Left cardiac atrium (tissue), 4 donors: ENCODE results near the gene POGLUT3. TPM values are rescaled to one million over a fixed set of nuclear protein-coding genes. Genes with fewer than 3 reads are reported as not detected.

Source experiments
- ATAC-seq, 2 donors: fragments of 200-7000 bp; cut with Tn5 transposase; one replicate each; pipeline ENCODE4 v1.9.1; 2020; ENCODE audit warnings: mild to moderate bottlenecking in 2 of 2, moderate library complexity in 2 of 2
- DNase-seq: peaks from one replicate; pipeline ENCODE4 v3.0.0-alpha.2; 2020
- intact Hi-C, 2 donors: fragments of 100-400 bp; cut with DNase I; formaldehyde crosslinking; loops; one replicate each; pipeline versions ENCODE4 v1.14.1 to v1.15.1; 2022 to 2023
- total RNA-seq, 2 donors: library from RNA; stranded (reverse); fragmentation: NEBNext Ultra II Directional; extraction: Animal tissue kit (Norgen Biotek cat#: 25700); gene quantifications; one replicate each; pipeline ENCODE4 v1.2.1, GENCODE V29; 2021
- donor health status: DM: no; HTN: yes; CAD: no.
- donor health status: DM: no; HTN: yes; CAD: no; lungs with severe emphysema.
- donor health status: DM: yes; HTN: yes; CAD: no.
- donor health status: Dilated cardiomyopathy.

POGLUT3 gene
- total RNA-seq, 2 donors from 2014 or later: 22.5 to 23.3 TPM

DNA sequence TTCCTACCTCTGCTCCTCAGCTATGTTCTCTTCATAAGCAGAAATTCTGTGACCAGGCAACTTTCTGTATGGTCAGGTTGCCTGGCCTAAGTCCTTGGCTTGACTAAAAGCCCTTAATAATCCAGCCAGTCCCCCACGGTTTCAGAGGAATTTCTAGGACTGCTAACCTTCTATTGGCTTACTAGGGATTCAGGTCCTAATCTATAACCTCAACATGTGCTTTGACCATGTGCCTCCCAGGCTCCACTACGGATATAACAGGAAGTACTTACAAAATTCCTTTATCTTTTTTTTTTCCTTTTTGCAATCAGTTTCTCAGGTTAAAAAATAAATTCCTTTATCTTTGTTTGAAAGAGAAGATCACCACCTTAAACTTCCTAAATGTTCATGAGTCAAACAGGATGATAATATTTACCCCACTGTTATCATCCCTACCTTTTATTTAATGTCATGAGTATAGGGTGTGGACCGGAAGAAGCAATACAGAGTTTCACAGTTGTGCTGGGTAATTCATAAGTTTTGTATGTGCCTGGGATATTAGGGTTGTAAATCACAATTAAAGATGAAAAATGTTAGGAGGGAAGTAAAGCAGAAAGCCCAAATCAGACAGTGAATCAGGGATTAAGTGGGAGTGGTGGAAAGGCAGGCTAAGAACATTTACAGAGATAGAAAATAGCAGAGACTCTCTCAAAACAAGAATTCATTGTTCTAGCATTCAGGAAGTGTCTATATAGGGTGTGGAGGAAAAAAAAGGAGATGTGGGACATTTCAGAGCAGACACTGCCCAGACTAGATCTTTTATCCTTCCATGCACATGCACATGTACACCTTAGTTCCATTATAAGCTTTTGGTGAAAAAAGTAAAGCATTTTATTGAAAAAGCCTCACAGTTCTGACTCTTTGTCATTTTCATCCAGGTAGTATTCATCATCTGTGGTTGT is 10.7 kb upstream of the POGLUT3 start:
- ATAC-seq (no peak), DNase-seq (no peak)
- intact Hi-C loops: no loop called here

DNA sequence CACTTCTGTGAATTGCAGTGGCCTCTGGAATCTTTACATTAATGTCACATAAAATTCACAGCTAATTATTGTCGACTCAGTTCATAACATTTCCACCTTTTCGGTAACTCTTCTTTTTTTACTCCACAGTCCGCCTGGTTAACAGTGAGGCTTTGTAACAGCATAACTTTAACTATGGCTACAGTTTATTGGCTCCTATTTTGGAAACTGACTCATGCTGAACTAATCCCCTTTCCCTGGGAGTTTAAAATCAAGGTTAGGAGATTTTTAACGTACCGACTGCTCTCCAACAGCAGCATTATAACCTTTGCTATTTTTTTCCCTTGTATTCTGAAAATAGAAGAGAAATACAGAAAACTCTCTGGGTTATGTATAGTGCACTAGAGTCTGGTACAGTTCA is 3.2 kb upstream of the POGLUT3 start:
- no peak for DNase-seq
- ATAC-seq: no peak
- intact Hi-C loops: loop anchor here in 1 of 2 donors (2.0 kb wide), 1 partner anchor 35 kb away; the partner anchor contains the start of gene C11orf65

DNA sequence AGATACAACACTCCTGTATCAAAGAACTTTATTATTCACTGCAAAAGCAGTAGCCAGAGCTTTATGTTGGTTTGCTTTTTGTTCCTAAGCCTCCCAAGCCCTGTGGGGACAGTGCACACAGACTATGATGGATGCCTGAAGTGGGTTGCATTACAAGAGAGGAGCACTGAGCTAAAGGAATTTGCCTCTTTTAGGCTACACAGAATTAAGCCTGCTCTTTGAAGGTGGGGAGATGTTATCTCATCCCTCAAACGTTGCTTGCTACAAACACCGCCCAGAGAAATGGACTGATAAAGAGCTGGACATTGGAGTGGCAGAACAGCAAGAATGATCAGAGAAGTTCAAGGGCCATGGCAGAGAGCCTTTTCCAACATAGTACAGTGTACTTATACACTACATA is 2.5 kb upstream of the POGLUT3 start:
- ATAC-seq (no peak), DNase-seq (no peak)
- intact Hi-C loops: loop anchor here in 1 of 2 donors (2.0 kb wide), 1 partner anchor 34 kb away; the partner anchor contains the start of gene C11orf65

DNA sequence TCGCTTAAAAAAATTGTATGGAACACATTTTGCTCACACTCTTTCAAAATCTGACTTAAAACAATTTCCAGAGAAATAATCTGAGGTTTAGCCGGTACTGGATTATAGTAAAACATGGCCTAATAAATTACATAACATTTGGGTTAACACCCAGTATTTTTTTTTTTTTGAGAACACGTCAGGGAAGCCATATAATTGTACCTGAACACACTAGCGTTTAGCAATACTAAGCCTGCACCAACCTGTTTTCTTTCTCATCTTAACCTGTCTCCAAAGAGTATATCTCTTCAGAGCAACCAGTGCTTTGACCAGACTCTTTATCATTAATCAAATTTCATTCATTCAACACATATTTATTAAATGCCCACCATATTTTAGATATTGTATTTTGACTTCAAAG is 2.0 kb upstream of the POGLUT3 start:
- no peak for ATAC-seq
- no peak for DNase-seq
- intact Hi-C loops: loop anchor here in 1 of 2 donors (2.0 kb wide), 1 partner anchor 33 kb away; the partner anchor contains the start of gene C11orf65

DNA sequence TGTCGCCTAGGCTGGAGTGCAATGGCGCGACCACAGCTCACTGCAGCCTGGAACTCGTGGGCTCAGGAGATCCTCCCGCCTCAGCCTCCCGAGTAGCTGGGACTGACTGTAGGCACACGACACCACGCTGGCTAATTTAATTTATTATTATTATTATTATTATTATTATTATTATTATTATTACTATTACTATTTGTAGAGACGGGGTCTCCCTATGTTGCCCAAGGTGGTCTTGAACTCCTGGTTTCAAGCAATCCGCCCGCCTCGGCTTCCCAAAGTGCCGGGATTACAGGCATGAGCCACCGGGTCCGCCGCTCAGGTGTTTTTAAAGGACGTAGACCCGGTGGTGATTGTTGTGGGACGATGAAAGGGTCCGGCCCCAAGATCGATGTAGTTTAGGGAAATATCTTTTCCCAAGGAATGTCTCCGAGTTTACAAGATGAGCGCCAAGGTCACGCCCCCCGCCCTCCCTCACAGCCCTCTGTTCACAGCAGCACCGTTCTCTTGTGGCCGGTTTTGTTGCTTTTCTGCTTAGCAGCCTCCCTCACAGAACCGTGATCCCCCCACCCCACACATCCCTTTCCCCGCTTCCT is 728 bp upstream of the POGLUT3 start:
- no peak for ATAC-seq
- DNase-seq: peak; percentile 20
- intact Hi-C loops: loop anchor here in 1 of 2 donors (10.0 kb wide), 1 partner anchor 156 kb away; no protein-coding TSS in a partner anchor

DNA sequence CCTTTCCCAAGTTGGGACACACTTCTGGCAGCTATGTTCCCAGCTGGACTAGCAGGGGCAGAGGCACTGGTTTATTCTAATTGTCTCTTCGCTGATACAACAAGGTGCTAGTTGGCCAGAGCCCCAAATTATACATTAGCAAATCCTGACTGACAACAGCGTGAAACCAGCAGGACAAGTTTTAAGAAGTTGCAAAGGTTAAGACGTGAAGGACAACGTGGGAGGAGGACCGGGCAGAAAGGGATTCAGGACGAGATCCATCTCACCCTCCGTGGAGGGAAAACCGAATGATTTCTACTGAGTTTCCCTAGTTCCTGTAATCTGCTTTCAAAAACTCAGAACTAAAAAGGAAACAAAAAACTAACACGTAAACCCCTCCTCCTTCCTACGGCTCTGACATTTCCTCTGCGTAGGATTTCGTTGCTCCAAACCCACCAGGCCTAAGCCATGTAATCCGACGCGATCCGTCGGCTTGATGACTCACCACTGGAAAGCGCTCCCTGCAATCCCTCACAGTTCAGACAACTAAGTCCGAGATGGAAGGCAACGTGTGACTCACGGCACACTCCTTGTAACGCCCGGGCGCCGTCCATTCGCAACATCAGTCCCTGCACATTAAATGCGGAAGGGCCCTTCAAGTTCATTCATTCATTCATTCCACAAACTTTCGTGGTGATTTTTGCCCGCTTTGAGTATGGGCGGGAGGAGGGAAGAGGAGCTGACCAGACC is 703 bp downstream of the POGLUT3 start:
- ATAC-seq: peak; percentile 95 to 98
- intact Hi-C loops: loop anchor here in 1 of 2 donors (10.0 kb wide), 1 partner anchor 157 kb away; no protein-coding TSS in a partner anchor
- DNase-seq: peak; percentile 92

DNA sequence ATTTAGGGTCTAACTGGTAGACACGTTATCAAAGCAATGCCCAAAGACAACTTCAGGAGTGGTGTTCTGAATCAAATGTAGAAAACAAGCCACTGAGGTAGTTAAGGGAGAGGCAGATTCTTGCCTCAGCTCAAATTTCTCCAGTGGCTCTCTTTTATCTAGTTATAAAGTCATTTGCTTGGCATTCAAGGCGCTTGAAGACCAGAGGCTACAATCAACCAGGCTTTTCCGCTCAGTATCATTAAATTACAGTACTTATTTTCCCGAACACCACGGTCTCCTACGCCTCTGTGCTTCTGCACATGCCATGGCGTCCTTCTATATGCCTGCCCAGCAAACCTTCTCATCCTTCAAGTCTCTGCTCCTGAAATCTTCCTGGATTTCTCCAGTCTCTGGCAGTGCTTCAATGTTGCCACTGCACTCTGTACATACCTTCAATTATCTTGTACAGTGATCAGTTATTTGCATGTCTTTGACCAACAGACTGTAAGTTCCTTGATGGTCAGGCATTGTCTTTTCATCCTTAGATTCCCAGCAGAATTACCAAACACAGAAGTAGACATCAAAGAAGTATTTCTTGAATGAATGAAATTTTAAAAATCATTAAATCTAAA is 1.4 kb downstream of the POGLUT3 start:
- ATAC-seq: no peak
- no peak for DNase-seq
- intact Hi-C loops: loop anchor here in 1 of 2 donors (10.0 kb wide), 1 partner anchor 158 kb away; no protein-coding TSS in a partner anchor

DNA sequence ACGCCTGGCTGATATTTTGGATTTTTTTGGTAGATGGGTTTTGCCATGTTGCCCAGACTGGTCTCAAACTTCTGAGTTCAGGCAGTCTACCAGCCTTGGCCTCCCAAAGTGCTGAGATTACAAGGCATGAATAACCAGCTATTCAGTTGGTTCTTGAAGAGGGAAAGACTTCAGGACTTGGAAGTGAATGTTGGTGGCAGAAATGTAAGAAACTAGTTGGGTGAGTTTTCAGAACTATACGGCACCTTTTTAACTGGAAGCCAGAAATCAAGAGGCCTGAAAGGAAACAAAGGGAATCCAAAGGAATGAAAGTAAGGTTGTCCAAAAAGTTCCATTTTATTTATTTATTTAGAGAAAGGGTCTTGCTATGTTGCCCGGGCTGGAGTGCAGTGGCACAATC is 2.9 kb downstream of the POGLUT3 start:
- intact Hi-C loops: loop anchor here in 1 of 2 donors (10.0 kb wide), 1 partner anchor 159 kb away; no protein-coding TSS in a partner anchor
- no peak for DNase-seq
- ATAC-seq: no peak

DNA sequence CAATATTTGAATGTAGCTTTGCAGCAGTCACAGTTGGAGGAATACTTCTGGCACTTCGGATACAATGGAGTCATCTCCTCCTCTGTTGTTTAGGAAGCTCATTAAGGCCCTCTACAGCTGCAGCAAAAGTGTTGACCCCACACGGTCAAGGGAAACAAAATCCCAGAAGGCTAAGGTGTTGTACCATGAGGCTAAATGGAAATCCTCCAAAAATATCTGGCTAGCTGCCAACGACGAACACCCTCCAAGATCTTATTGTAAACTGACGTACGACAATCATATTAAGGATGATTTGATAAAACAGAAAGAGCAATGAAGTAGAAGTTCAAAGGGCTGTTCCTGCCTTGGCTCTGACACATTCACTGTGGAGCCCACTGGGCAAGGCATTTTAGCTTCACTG is 4.0 kb downstream of the POGLUT3 start:
- ATAC-seq (no peak), DNase-seq (no peak)
- intact Hi-C loops: loop anchor here in 1 of 2 donors (10.0 kb wide), 1 partner anchor 161 kb away; no protein-coding TSS in a partner anchor

DNA sequence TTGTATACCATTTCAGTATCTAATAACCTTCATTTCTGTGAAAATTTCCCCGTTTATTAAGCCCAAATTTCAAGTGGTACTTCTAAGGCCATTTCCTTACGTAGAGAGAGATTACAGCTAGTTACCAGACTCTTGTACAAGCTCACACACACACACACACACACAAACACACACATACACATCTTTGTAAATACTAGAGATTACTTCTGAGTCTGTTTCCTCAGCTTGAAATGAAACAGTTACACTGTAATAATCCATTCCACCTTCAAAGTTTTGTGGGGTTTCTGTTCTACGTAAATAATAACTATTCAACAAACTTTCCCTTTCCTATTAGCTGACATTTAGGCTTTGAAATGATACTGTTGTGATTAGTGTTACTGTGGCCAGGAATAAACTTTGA is 6.2 kb downstream of the POGLUT3 start:
- DNase-seq (no peak), ATAC-seq (no peak)
- intact Hi-C loops: loop anchor here in 1 of 2 donors (10.0 kb wide), 1 partner anchor 163 kb away; no protein-coding TSS in a partner anchor

DNA sequence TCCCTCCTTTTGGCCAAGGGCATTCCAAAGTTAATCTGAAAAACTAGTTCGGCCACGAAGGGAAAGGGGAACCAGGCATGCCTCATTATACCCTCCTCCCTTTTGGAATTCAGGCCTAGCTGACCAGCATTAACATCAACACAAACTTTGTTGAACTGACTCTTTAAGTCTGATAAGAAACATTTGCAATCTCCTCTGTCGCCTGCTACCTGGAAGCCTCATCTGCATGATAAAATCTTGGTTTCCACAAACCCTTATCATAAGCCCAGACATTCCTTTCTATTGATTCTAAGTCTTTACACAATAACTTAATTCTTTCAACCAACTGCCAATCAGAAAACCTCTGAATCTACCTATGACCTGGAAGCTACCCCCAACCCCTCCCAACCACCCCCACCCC is 11.4 kb downstream of the POGLUT3 start:
- DNase-seq (no peak), ATAC-seq (no peak)
- intact Hi-C loops: no loop called here

DNA sequence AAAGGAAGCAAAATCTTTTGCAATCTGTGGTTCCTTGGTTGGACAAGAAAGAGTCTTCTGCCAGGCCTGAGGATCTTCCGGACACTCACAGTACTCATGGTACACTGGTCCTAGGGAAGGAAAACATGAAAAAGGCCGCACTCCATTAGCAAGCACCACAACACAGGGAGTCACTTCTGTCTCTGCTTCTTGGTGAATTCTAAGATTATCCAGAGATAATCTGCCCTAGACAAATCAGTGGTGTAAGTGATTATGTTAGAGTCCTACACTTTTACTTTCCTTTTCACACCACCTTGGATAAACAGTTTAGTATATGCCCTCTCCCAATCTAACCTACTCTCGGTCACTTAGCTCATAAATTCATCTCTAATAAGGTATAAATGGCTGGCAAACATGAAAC is 11.9 kb downstream of the POGLUT3 start:
- DNase-seq (no peak), ATAC-seq (no peak)
- intact Hi-C loops: no loop called here

DNA sequence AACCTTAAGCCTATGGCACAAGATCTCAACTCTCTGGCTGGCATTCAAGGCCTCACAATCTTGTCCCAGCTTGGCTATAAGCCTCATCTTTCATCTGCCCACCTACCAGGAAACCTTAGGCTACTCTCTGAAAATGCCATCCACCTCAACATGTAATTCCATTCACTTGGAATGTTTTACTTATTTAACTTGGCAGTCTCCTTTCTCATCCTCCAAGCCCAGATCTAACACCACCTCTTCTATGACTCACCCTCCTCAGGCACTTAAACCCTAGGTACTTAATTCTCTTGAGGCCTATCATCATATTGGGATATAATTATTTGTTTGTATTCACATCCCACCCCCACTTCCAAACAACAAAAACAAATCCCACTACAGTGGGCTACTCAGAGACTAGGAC is 15.0 kb downstream of the POGLUT3 start:
- DNase-seq (no peak), ATAC-seq (peak in 1 of 2 donors; percentile 26)
- intact Hi-C loops: no loop called here

DNA sequence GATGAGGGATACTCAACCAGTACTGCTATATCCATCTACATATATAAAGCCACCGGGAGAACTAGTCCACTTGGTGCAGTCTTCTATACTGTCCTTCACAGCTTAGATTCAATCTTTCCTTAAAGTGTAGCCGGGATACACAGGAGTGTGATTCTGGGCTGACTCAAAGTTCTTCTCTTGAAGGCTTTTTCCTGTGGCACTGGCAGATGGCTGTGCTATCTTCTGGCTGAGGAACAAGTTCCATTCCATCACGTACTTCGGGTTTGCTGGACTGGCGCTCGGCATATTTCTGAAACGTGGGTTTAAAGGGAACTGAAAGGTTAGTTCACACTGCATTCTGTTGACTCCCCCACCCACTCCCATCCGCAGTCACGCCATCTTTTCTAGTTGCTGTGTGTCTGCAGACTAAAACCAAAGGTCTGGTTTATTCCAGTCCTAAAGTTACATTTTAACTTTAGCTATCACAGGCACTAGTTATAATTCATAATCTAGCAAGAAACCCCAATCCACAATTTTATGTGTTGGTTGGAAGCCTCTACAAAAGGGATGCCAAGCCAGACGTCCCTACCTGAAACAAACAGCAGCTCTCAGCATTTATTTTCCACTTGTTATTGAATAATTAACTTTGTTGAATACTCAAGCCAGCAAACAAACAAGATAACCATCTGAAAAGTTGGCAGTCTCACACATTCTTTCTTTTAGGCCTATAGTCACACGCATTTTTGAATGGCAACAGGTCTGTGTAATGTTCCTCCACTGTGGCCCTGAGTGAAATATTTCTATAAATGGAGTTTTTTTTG is 23.3 kb downstream of the POGLUT3 start:
- intact Hi-C loops: no loop called here
- ATAC-seq (peak; percentile 59 to 78), DNase-seq (no peak)

DNA sequence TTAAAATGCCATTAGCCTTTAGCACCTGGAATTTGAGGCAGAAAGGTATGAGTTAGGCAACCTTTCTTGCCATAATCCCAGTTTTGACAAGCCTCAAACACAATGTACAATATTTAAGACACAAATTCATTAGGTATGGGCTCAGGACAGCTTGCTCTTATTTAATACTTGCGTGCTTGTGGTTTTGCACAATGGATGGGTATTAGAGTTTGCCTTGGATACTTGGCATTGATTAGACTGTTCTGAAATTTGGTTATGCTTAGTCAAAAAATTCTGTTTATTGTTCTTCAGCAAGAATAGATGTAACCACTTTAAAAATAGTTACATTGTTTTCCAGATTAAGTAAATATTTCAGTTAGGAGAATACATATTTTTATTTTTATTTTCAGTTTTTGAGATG is 25.5 kb downstream of the POGLUT3 start:
- ATAC-seq: no peak
- intact Hi-C loops: no loop called here
- no peak for DNase-seq

DNA sequence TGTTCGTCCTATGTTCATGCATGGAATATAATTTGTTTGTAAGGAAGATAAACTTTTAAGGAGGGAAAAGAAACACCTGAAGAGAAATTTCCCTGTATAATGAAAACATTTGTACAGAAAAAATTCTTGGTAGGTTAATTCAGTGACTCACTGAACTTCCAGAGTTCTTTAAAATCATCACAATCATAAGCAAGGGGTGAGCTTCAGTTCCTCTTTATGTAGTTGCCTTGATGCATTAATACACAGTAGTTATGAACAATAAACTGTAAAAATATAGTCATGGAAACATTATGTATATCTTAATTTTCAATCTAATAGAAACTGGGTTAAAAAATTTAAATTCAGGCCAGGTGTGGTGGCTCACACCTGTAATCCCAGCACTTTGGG is 29.7 kb downstream of the POGLUT3 start:
- ATAC-seq (no peak), DNase-seq (no peak)
- intact Hi-C loops: no loop called here

DNA sequence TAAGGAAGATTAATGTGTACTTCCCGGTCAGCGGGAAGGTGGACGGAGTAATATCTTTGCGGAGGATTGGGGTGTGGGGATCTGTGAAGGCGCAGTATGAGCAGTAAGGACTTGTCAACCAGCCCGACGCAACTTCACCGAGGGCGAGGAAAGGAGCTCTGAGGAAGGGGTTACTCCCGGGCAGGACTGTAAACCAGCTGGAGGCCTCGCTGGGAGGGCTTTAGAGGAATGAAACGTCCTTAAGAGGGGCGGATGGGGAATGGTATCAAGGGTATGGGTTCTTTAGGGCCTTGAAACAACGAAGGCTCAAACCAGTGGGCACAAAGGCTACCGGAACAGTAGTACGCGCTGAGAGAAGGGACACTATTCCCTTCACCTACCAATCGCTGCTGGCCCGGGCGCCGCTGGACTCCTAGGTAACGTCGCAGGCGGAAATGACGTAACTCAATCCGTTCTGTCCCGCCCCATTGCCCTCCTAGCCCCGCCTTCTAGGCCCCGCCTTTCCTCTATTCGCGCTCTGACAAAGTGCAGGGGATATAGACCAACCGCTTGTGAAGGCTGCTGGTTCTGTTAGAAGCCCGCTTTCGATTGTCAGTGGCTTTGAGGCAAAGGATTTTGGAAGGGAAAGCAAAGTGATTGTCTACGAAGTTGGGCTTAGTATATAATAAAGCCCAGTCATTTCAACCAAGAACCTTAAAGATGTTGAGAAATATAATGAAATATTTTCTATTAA is 30.9 kb downstream of the POGLUT3 start, which contains the start of gene C11orf65:
TSS of gene C11orf65 (minus strand) at position 439 of the 733 bp plus-strand sequence. CDS start 5,970 bp downstream, outside the sequence.
- peak; percentile 97 for DNase-seq
- ATAC-seq: peak; percentile 100
- intact Hi-C loops: loop anchor here in 1 of 2 donors (2.0 kb wide), 1 partner anchor 34 kb away; no protein-coding TSS in a partner anchor
